Liver (tissue), 9 donors: ENCODE measurements around the gene ANKRD44. TPM values are rescaled to one million over a fixed set of nuclear protein-coding genes. Genes with fewer than 3 reads are reported as not detected.

Experiments
- DNase-seq: peaks from one replicate; pipeline ENCODE4 v3.0.0-alpha.2; 2017; ENCODE audit warnings: low spot score
- H3K27ac ChIP-seq, 2 donors: one replicate each; pipeline ENCODE4 v1.7.0; 2013; ENCODE audit warnings: inconsistent platforms in 2 of 2, low read length in 2 of 2, control low read depth in 1 of 2, low read depth in 1 of 2, mild to moderate bottlenecking in 1 of 2
- H3K27me3 ChIP-seq, 4 donors: one replicate each; pipeline versions ENCODE4 v1.6.1 to v1.7.0; 2013; ENCODE audit warnings: low read length in 3 of 4, inconsistent platforms in 1 of 4, mild to moderate bottlenecking in 1 of 4, moderate library complexity in 1 of 4; ENCODE audit not compliant: control insufficient read depth in 4 of 4, insufficient read depth in 4 of 4
- H3K36me3 ChIP-seq, 4 donors: one replicate each; pipeline versions ENCODE4 v1.6.1 to v1.7.0; 2013; ENCODE audit warnings: low read length in 3 of 4, mild to moderate bottlenecking in 3 of 4, low read depth in 1 of 4, moderate library complexity in 1 of 4; ENCODE audit not compliant: control insufficient read depth in 4 of 4, insufficient read depth in 3 of 4
- H3K4me1 ChIP-seq, 4 donors: one replicate each; pipeline versions ENCODE4 v1.6.1 to v1.7.0; 2013; ENCODE audit warnings: low read length in 3 of 4, mild to moderate bottlenecking in 3 of 4, moderate library complexity in 1 of 4; ENCODE audit not compliant: control insufficient read depth in 4 of 4, insufficient read depth in 4 of 4
- H3K4me3 ChIP-seq, 3 donors: one replicate each; pipeline versions ENCODE4 v1.6.1 to v1.7.0; 2013; ENCODE audit warnings: low read length in 3 of 3, control low read depth in 1 of 3, low read depth in 1 of 3, mild to moderate bottlenecking in 1 of 3
- H3K9ac ChIP-seq, 2 donors: one replicate each; pipeline ENCODE4 v1.7.0; 2013; ENCODE audit warnings: low read length in 2 of 2, mild to moderate bottlenecking in 2 of 2, moderate library complexity in 2 of 2, control low read depth in 1 of 2, low read depth in 1 of 2
- H3K9me3 ChIP-seq, 4 donors: one replicate each; pipeline versions ENCODE4 v1.6.1 to v1.7.0; 2013; ENCODE audit warnings: low read length in 3 of 4; ENCODE audit not compliant: control insufficient read depth in 4 of 4
- ATF3 ChIP-seq: IDR thresholded peaks from 2 replicates; pipeline ENCODE4 v1.6.1; 2016; ENCODE audit warnings: antibody characterized with exemption
- CTCF ChIP-seq: fragments of 150-350 bp; IDR thresholded peaks from 2 replicates; pipeline ENCODE4 v1.5.1; 2017; ENCODE audit warnings: improper control_type of control experiment, low read depth, low read length; ENCODE audit not compliant: missing input control
- EGR1 ChIP-seq, 2 donors: IDR thresholded peaks; 2 replicates each; pipeline ENCODE4 v1.6.1; 2016 to 2018; ENCODE audit warnings: antibody characterized with exemption in 2 of 2, low read depth in 2 of 2
- FOXA1 ChIP-seq: IDR thresholded peaks from 2 replicates; pipeline ENCODE4 v1.6.1; 2016; ENCODE audit warnings: antibody characterized with exemption
- FOXA2 ChIP-seq: IDR thresholded peaks from 2 replicates; pipeline ENCODE4 v1.6.1; 2016; ENCODE audit warnings: antibody characterized with exemption
- GABPA ChIP-seq, 2 donors: IDR thresholded peaks in 1 of 2; conservative IDR thresholded peaks in 1 of 2; 2 replicates each; pipeline ENCODE4 v1.6.1; 2016; ENCODE audit warnings: antibody characterized with exemption in 2 of 2, mild to moderate bottlenecking in 1 of 2, moderate library complexity in 1 of 2
- HNF4G ChIP-seq: IDR thresholded peaks from 2 replicates; pipeline ENCODE4 v1.6.1; 2016; ENCODE audit warnings: antibody characterized with exemption
- MAX ChIP-seq: IDR thresholded peaks from 2 replicates; pipeline ENCODE4 v1.6.1; 2016; ENCODE audit warnings: antibody characterized with exemption
- REST ChIP-seq: IDR thresholded peaks from 2 replicates; pipeline ENCODE4 v1.6.1; 2016; ENCODE audit warnings: antibody characterized with exemption, mild to moderate bottlenecking
- RXRA ChIP-seq, 2 donors: IDR thresholded peaks; 2 replicates each; pipeline ENCODE4 v1.6.1; 2017 to 2018; ENCODE audit warnings: antibody characterized with exemption in 2 of 2, mild to moderate bottlenecking in 1 of 2
- SP1 ChIP-seq: IDR thresholded peaks from 2 replicates; pipeline ENCODE4 v1.6.1; 2018; ENCODE audit warnings: antibody characterized with exemption, mild to moderate bottlenecking
- TAF1 ChIP-seq: conservative IDR thresholded peaks from 2 replicates; pipeline ENCODE4 v1.6.1; 2016; ENCODE audit warnings: antibody characterized with exemption, mild to moderate bottlenecking
- ZBTB33 ChIP-seq: IDR thresholded peaks from 2 replicates; pipeline ENCODE4 v1.6.1; 2016; ENCODE audit warnings: antibody characterized with exemption
- WGBS: extraction: QIAGEN DNeasy Blood & Tissue Kit; methylation state at CpG from one replicate; pipeline ENCODE4 v1.1.7; 2013; 5-methylcytosine and 5-hydroxymethylcytosine counted together
- polyA plus RNA-seq, 2 donors: library from polyadenylated mRNA; stranded (reverse) in 1 of 2; unstranded in 1 of 2; fragments of 200-250 nt in 1 of 2; fragments of >200 nt in 1 of 2; fragmentation: Nextera tagmentation in 1 of 2; extraction: Ambion mirVana in 1 of 2; gene quantifications; one replicate each; pipeline versions ENCODE4 v1.2.1 to v1.2.3, GENCODE V29; 2013 to 2015
- total RNA-seq, 2 donors: library from RNA; depleted of rRNA; stranded (reverse); fragments of >200 nt; gene quantifications; one replicate each; pipeline ENCODE4 v1.2.3, GENCODE V29; 2014
- donor health status: healthy.
- donor health status: healthy.
- donor health status: healthy.
- donor health status: healthy.
- donor health status: healthy.

ANKRD44 gene
- total and polyA plus RNA-seq, 4 donors, result 3.8 to 18.2 (median 6.8) TPM

GRCh38 chr2:197078535-197078934 lies 232.0 kb downstream of the ANKRD44 start:
- Histone ChIP-seq H3K9me3 (no peaks in the 10 kb centered on the region), H3K27me3 (no peaks in the 10 kb centered on the region), H3K4me1 (peaks cover 0 to 3% (median 1%) of the 10 kb centered on the region in 4 donors), H3K4me3 (no peak overlapping the region), H3K36me3 (peaks cover 5% of the 10 kb centered on the region in 4 donors), H3K27ac (no peak overlapping the region), H3K9ac (no peak overlapping the region)
- no peak for DNase-seq
- WGBS, result 92% methylated on average over 4 of the region's 4 CpGs
- TF ChIP-seq FOXA2, result no peak
- no peak for TF ChIP-seq MAX
- no peak for TF ChIP-seq TAF1
- no peak for TF ChIP-seq SP1
- no peak for TF ChIP-seq HNF4G

- TF ChIP-seq ATF3, result no peak
- TF ChIP-seq RXRA (IDR thresholded peaks at IDR 0.05), result no peak
- TF ChIP-seq EGR1 (IDR thresholded peaks at IDR 0.05; ENCODE audit: low read depth in 2 of 2), result no peak
- TF ChIP-seq MAX, result no peak
- TF ChIP-seq REST, result no peak
- Histone ChIP-seq H3K4me3 (no peak overlapping the region), H3K27ac (no peak overlapping the region), H3K36me3 (peaks cover 0 to 5% (median 4%) of the 10 kb centered on the region in 4 donors), H3K9ac (no peak overlapping the region), H3K27me3 (no peaks in the 10 kb centered on the region), H3K9me3 (no peaks in the 10 kb centered on the region), H3K4me1 (peaks cover 0 to 8% (median 2%) of the 10 kb centered on the region in 4 donors)
- WGBS, result 77% methylated on average over 2 of the region's 2 CpGs
- DNase-seq, result no peak
These were observed 233.2 kb downstream of the ANKRD44 start for GRCh38 chr2:197077336-197077735.

GRCh38 chr2:197076652-197077051 lies 233.9 kb downstream of the ANKRD44 start:
- DNase-seq, result no peak
- H3K4me1 ChIP-seq, result peaks cover 0 to 8% (median 2%) of the 10 kb centered on the region in 4 donors
- 0% methylated on average over 1 of the region's 1 CpG for WGBS
- TF ChIP-seq RXRA (IDR thresholded peaks at IDR 0.05) (no peak), MAX (no peak), GABPA (IDR thresholded peaks at IDR 0.05 in 1 of 2, conservative IDR thresholded peaks at IDR 0.05 in 1 of 2) (no peak), TAF1 (no peak), FOXA1 (no peak), CTCF (no peak), ATF3 (no peak), SP1 (no peak), REST (no peak), FOXA2 (no peak), ZBTB33 (no peak)

More at GRCh38 chr2:197076652-197077051, 233.9 kb downstream of the ANKRD44 start:
- Histone ChIP-seq H3K27me3 (no peaks in the 10 kb centered on the region), H3K4me3 (no peak overlapping the region), H3K27ac (no peak overlapping the region), H3K9ac (no peak overlapping the region), H3K36me3 (peaks cover 0 to 5% (median 4%) of the 10 kb centered on the region in 4 donors), H3K9me3 (no peaks in the 10 kb centered on the region)
